Prostate gland (tissue), 2 donors: ENCODE results near the gene YOD1.

Experiments used
- POLR2A ChIP-seq: fragments of 450-650 bp; IDR thresholded peaks from one replicate; pipeline ENCODE4 v1.6.1; 2016; ENCODE audit warnings: antibody characterized with exemption, mild to moderate bottlenecking
- TF ChIP-seq, protein P1 (sequence below), 4 experiments: fragments of 200-600 bp in 2 of 4; fragments of 450-650 bp in 2 of 4; sonication (generic) in 2 of 4; IDR thresholded peaks; 1 replicate in 3 of 4; 2 replicates in 1 of 4; pipeline ENCODE4 v1.5.1; 2016 to 2019; ENCODE audit warnings: antibody characterized with exemption in 4 of 4, mild to moderate bottlenecking in 2 of 4, moderate library complexity in 2 of 4

DNA sequence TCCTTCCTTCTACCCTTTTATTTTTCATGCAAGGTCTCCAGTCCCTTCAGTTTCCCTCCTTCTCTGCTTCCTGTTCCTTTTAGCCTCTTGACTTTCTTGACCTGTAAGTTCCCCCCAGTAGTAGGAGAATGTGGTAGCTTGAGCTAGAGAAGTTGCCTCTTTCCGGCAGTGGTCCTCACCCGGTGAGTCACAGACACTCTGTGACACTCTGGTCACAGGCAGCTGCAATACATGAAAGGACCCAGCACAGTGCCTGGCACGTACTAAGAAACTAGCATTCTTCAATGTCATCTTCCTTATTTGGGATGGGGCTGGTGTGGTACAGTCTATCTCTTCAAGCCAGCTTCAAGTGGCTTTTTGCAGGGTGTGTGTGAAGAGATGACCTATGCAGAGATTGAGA, 18.1 kb upstream of the YOD1 start:
- TF ChIP-seq, protein P1, sequence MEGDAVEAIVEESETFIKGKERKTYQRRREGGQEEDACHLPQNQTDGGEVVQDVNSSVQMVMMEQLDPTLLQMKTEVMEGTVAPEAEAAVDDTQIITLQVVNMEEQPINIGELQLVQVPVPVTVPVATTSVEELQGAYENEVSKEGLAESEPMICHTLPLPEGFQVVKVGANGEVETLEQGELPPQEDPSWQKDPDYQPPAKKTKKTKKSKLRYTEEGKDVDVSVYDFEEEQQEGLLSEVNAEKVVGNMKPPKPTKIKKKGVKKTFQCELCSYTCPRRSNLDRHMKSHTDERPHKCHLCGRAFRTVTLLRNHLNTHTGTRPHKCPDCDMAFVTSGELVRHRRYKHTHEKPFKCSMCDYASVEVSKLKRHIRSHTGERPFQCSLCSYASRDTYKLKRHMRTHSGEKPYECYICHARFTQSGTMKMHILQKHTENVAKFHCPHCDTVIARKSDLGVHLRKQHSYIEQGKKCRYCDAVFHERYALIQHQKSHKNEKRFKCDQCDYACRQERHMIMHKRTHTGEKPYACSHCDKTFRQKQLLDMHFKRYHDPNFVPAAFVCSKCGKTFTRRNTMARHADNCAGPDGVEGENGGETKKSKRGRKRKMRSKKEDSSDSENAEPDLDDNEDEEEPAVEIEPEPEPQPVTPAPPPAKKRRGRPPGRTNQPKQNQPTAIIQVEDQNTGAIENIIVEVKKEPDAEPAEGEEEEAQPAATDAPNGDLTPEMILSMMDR (IDR thresholded peaks at IDR 0.05): no peak
- no peak for TF ChIP-seq POLR2A
